A549 (cell line): Measurements from ENCODE around the gene ADAMTS2. TPM values are rescaled to one million over a fixed set of nuclear protein-coding genes. Genes with fewer than 3 reads are reported as not detected.

Source experiments
- ATAC-seq, 2 experiments: fragments of 200-7000 bp in 1 of 2; fragments of >200 bp in 1 of 2; cut with Nextera tagmentation in 1 of 2; cut with Tn5 transposase in 1 of 2; 3 replicates each; pipeline versions ENCODE4 v1.8.0 to v1.9.1; 2018 to 2020; ENCODE audit warnings: mild to moderate bottlenecking in 1 of 2, moderate library complexity in 1 of 2
- CTCF ChIA-PET: fragments of 300-600 bp; sonication (Branson Sonifier 250); formaldehyde crosslinking; extraction: SDS; loops from one replicate; lab custom pipeline; 2021; ENCODE audit warnings: antibody characterized with exemption, inconsistent platforms; lab: Yijun Ruan, JAX
- POLR2A ChIA-PET: fragments of 350-600 bp; formaldehyde crosslinking; extraction: SDS; loops from one replicate; lab custom pipeline; 2021; ENCODE audit warnings: antibody characterized with exemption, inconsistent platforms; lab: Yijun Ruan, JAX
- DNase-seq, 2 experiments: peaks; one replicate each; pipeline versions ENCODE4 v3.0.0 to v3.0.0-alpha.2; 2011 to 2016; ENCODE audit warnings: low read depth in 1 of 2, low spot score in 1 of 2
- FAIRE-seq: peaks from 2 replicates; lab custom pipeline; 2011; peaks lifted over from hg19 to GRCh38; lab: Jason Lieb, UNC
- H3K27ac ChIP-seq, 2 experiments: fragments of >200 bp; sonication (Bioruptor Twin); formaldehyde crosslinking; 3 replicates each; pipeline ENCODE4 v1.5.1; 2016 to 2017
- H3K4me1 ChIP-seq: fragments of >200 bp; sonication (Bioruptor Twin); formaldehyde crosslinking; 3 replicates; pipeline ENCODE4 v1.6.1; 2016
- H3K4me2 ChIP-seq: fragments of >200 bp; sonication (Bioruptor Twin); formaldehyde crosslinking; 3 replicates; pipeline ENCODE4 v1.6.1; 2016
- H3K4me3 ChIP-seq: fragments of >200 bp; sonication (Bioruptor Twin); formaldehyde crosslinking; 3 replicates; pipeline ENCODE4 v1.5.1; 2016
- H3K9me3 ChIP-seq: fragments of >200 bp; sonication (Bioruptor Twin); formaldehyde crosslinking; 3 replicates; pipeline ENCODE4 v1.6.1; 2016
- CBX2 ChIP-seq: fragments of 200-600 bp; sonication (generic); IDR thresholded peaks from 2 replicates; pipeline ENCODE4 v1.6.1; 2016; ENCODE audit warnings: low read depth, mild to moderate bottlenecking, borderline replicate concordance
- CBX8 ChIP-seq: fragments of 200-600 bp; sonication (generic); IDR thresholded peaks from 2 replicates; pipeline ENCODE4 v1.6.1; 2016
- E2F6 ChIP-seq: IDR thresholded peaks from 2 replicates; pipeline ENCODE4 v1.6.1; 2012; ENCODE audit warnings: low read depth, borderline replicate concordance
- EHMT2 ChIP-seq: fragments of 200-600 bp; sonication (generic); IDR thresholded peaks from 2 replicates; pipeline ENCODE4 v1.6.1; 2016; ENCODE audit warnings: antibody characterized with exemption, low read depth, mild to moderate bottlenecking, moderate library complexity
- JUN ChIP-seq, 2 experiments: fragments of >200 bp; sonication (Bioruptor Twin); formaldehyde crosslinking; IDR thresholded peaks; 2 replicates in 1 of 2; 3 replicates in 1 of 2; pipeline ENCODE4 v1.6.1; 2016 to 2017
- JUNB ChIP-seq: fragments of >200 bp; sonication (Bioruptor Twin); formaldehyde crosslinking; IDR thresholded peaks from 2 replicates; pipeline ENCODE4 v1.6.1; 2016
- MAFK ChIP-seq: fragments of 450-650 bp; IDR thresholded peaks from 2 replicates; pipeline ENCODE4 v1.6.1; 2014; ENCODE audit not compliant: partially characterized antibody
- MAX ChIP-seq: IDR thresholded peaks from 2 replicates; pipeline ENCODE4 v1.6.1; 2012
- MYC ChIP-seq: IDR thresholded peaks from 2 replicates; pipeline ENCODE4 v1.6.1; 2012; ENCODE audit warnings: mild to moderate bottlenecking, inconsistent platforms, low read length, improper control_type of control experiment, borderline replicate concordance
- PBX3 ChIP-seq: IDR thresholded peaks from 2 replicates; pipeline ENCODE4 v1.6.1; 2012
- POLR2A ChIP-seq: IDR thresholded peaks from 2 replicates; pipeline ENCODE4 v1.6.1; 2012; ENCODE audit warnings: mild to moderate bottlenecking, low read length
- RAD21 ChIP-seq, 2 experiments: fragments of >200 bp in 1 of 2; sonication (Bioruptor Twin) in 1 of 2; formaldehyde crosslinking in 1 of 2; IDR thresholded peaks in 1 of 2; conservative IDR thresholded peaks in 1 of 2; 2 replicates in 1 of 2; 3 replicates in 1 of 2; pipeline ENCODE4 v1.6.1; 2012 to 2018; ENCODE audit warnings: inconsistent platforms in 1 of 2
- RARB ChIP-seq: fragments of 250-450 bp; sonication (Bioruptor Pico); IDR thresholded peaks from 2 replicates; pipeline ENCODE4 v1.8.0; 2021; ENCODE audit warnings: mild to moderate bottlenecking, moderate library complexity
- RCOR1 ChIP-seq: fragments of 150-350 bp; IDR thresholded peaks from 2 replicates; pipeline ENCODE4 v1.6.1; 2014; ENCODE audit warnings: antibody characterized with exemption, low read length, low read depth
- RFX5 ChIP-seq: fragments of 450-650 bp; IDR thresholded peaks from 2 replicates; pipeline ENCODE4 v1.7.1; 2014; ENCODE audit warnings: antibody characterized with exemption, mild to moderate bottlenecking, moderate library complexity
- SMC3 ChIP-seq: fragments of >200 bp; sonication (Bioruptor Twin); formaldehyde crosslinking; IDR thresholded peaks from 3 replicates; pipeline ENCODE4 v1.6.1; 2018; ENCODE audit warnings: inconsistent platforms
- TP53 ChIP-seq: fragments of 250-450 bp; sonication (Bioruptor Pico); IDR thresholded peaks from 2 replicates; pipeline ENCODE4 v1.5.0; 2021; ENCODE audit warnings: mild to moderate bottlenecking, moderate library complexity
- ZNF302 ChIP-seq: fragments of 250-450 bp; sonication (Bioruptor Pico); IDR thresholded peaks from 2 replicates; pipeline ENCODE4 v1.9.0; 2021; ENCODE audit warnings: inconsistent platforms, mild to moderate bottlenecking, moderate library complexity
- ZSCAN20 ChIP-seq: fragments of 250-450 bp; sonication (Bioruptor Pico); IDR thresholded peaks from 2 replicates; pipeline ENCODE4 v1.8.0; 2022; ENCODE audit warnings: mild to moderate bottlenecking, moderate library complexity
- WGBS: methylation state at CpG from one replicate; pipeline ENCODE4 v1.1.6; 2017; ENCODE audit errors: missing lambda C conversion rate; 5-methylcytosine and 5-hydroxymethylcytosine counted together
- polyA plus RNA-seq, 4 experiments: library from polyadenylated mRNA; depleted of rRNA in 3 of 4; stranded (reverse); fragments of >200 nt; fragmentation: RNase III in 1 of 4; extraction: RNeasy Plus Mini Kit Qiagen cat#74134 plus additional on column Dnase treatment in 1 of 4; gene quantifications; 2 replicates in 3 of 4; 3 replicates in 1 of 4; pipeline ENCODE4 v1.2.3, GENCODE V29; 2011 to 2017

Gene ADAMTS2
- polyA plus RNA-seq, 2 of the 4 experiments (the other 2 are of a cell fraction), result not detected

- Histone ChIP-seq H3K4me1 (no peaks in the 10 kb centered on the region), H3K4me3 (no peak overlapping the region), H3K4me2 (no peak overlapping the region)
- CTCF ChIA-PET, result interaction anchor here (1.1 kb wide), 1 partner anchor 27 kb away, joined by 3 read pairs; no protein-coding TSS in a partner anchor
- whole genome bisulfite sequencing, result 39% methylated on average over 19 of the region's 26 CpGs
- TF ChIP-seq ZSCAN20 (CRISPR knock-in tag), result no peak
- no peak for TF ChIP-seq MYC
- TF ChIP-seq, all 56 proteins: peak for 0
- DNase-seq (no peak), FAIRE-seq (no peak), ATAC-seq (no peak)
- POLR2A ChIA-PET, result no interaction called here
- Histone ChIP-seq H3K27ac (no peak overlapping the region), H3K9me3 (peaks cover 20% of the 10 kb centered on the region; the same call in 1 of the 3 replicates)
Observed at GRCh38 chr5:179274321-179275315, 70.6 kb downstream of the ADAMTS2 start.

- TF ChIP-seq TP53 (CRISPR knock-in tag), result no peak
- no peak for TF ChIP-seq POLR2A
- TF ChIP-seq MAFK, result no peak
- TF ChIP-seq JUN (IDR thresholded peaks at IDR 0.05), result no peak
- no peak for TF ChIP-seq MYC
- TF ChIP-seq CBX8, result no peak
- TF ChIP-seq SMC3, result no peak
- no peak for TF ChIP-seq RARB
- no peak for TF ChIP-seq PBX3
- no peak for TF ChIP-seq JUNB
- TF ChIP-seq RFX5, result no peak
- TF ChIP-seq, all 56 proteins: peak for 0
- WGBS, result 49% methylated on average over 8 of the region's 10 CpGs
- no peak overlapping the region for H3K4me3 ChIP-seq
- CTCF ChIA-PET, result interaction anchor here (1.1 kb wide), 1 partner anchor 26 kb away, joined by 3 read pairs; no protein-coding TSS in a partner anchor
- peaks cover 20% of the 10 kb centered on the region; the same call in 1 of the 3 replicates for H3K9me3 ChIP-seq
- POLR2A ChIA-PET, result no interaction called here
- no peak overlapping the region for H3K4me2 ChIP-seq
- no peak for DNase-seq
- ATAC-seq, result no peak
- H3K27ac ChIP-seq, result no peak overlapping the region
- no peak for FAIRE-seq
- no peaks in the 10 kb centered on the region for H3K4me1 ChIP-seq
Observed at GRCh38 chr5:179273441-179274145, 71.7 kb downstream of the ADAMTS2 start.

GRCh38 chr5:179273073-179273435 lies 72.2 kb downstream of the ADAMTS2 start:
- Histone ChIP-seq H3K4me1 (no peaks in the 10 kb centered on the region), H3K9me3 (peaks cover 20% of the 10 kb centered on the region; the same call in 1 of the 3 replicates), H3K4me2 (no peak overlapping the region), H3K4me3 (no peak overlapping the region), H3K27ac (no peak overlapping the region)
- ChIA-PET CTCF (no interaction called here), POLR2A (no interaction called here)
- TF ChIP-seq ZNF302 (CRISPR knock-in tag) (no peak), ZSCAN20 (CRISPR knock-in tag) (no peak), MAX (no peak), EHMT2 (no peak), RAD21 (conservative IDR thresholded peaks at IDR 0.05 in 1 of 2, IDR thresholded peaks at IDR 0.05 in 1 of 2) (no peak), TP53 (CRISPR knock-in tag) (no peak), RCOR1 (no peak), E2F6 (no peak), CBX2 (no peak)
- ATAC-seq (no peak), DNase-seq (no peak), FAIRE-seq (no peak)
- 74% methylated on average over 5 of the region's 7 CpGs for WGBS
